H1 (cell line): ENCODE data around the gene ACYP1. TPM values are rescaled to one million over a fixed set of nuclear protein-coding genes. Genes with fewer than 3 reads are reported as not detected.

Experiments
- CTCF ChIA-PET: fragments of 300-600 bp; sonication (Branson Sonifier 250); formaldehyde crosslinking; loops from one replicate; lab custom pipeline; 2021; ENCODE audit not compliant: partially characterized antibody; lab: Charles Lee
- POLR2A ChIA-PET: fragments of 300-600 bp; sonication (Branson Sonifier 250); formaldehyde crosslinking; loops from one replicate; lab custom pipeline; 2021; ENCODE audit warnings: inconsistent platforms; ENCODE audit not compliant: partially characterized antibody; lab: Charles Lee
- DNase-seq, 2 experiments: peaks; one replicate each; pipeline versions ENCODE4 v3.0.0 to v3.0.0-alpha.2; 2010 to 2022; ENCODE audit warnings: low spot score in 2 of 2, low read depth in 1 of 2, mixed read lengths in 1 of 2
- FAIRE-seq: peaks from 2 replicates; lab custom pipeline; 2011; peaks lifted over from hg19 to GRCh38; lab: Jason Lieb, UNC
- H2AFZ ChIP-seq: 2 replicates; pipeline ENCODE4 v1.8.1; 2012; ENCODE audit warnings: low read length, inconsistent platforms
- H2AK5ac ChIP-seq: 2 replicates; pipeline ENCODE4 v1.6.1; 2013; ENCODE audit warnings: low read depth, low read length
- H2BK120ac ChIP-seq: replicated peaks from 2 replicates; pipeline ENCODE3; 2013; ENCODE audit warnings: low read depth, low read length, inconsistent platforms
- H2BK12ac ChIP-seq: 2 replicates; pipeline ENCODE4 v1.6.1; 2013; ENCODE audit warnings: low read depth, low read length
- H2BK15ac ChIP-seq: 2 replicates; pipeline ENCODE4 v1.6.1; 2013; ENCODE audit warnings: low read length
- H2BK20ac ChIP-seq: 2 replicates; pipeline ENCODE4 v1.6.1; 2013; ENCODE audit warnings: low read length
- H2BK5ac ChIP-seq: 2 replicates; pipeline ENCODE4 v1.6.1; 2013; ENCODE audit warnings: low read depth, low read length
- H3K14ac ChIP-seq: 2 replicates; pipeline ENCODE4 v1.6.1; 2013; ENCODE audit warnings: inconsistent platforms; ENCODE audit not compliant: insufficient read length
- H3K18ac ChIP-seq: 2 replicates; pipeline ENCODE4 v1.6.1; 2013; ENCODE audit warnings: low read length; ENCODE audit errors: extremely low read depth
- H3K23ac ChIP-seq: 2 replicates; pipeline ENCODE4 v1.6.1; 2013; ENCODE audit warnings: inconsistent platforms; ENCODE audit not compliant: insufficient read length
- H3K23me2 ChIP-seq: 2 replicates; pipeline ENCODE4 v1.6.1; 2013; ENCODE audit warnings: low read depth, low read length
- H3K27ac ChIP-seq: 2 replicates; pipeline ENCODE4 v1.6.1; 2011; ENCODE audit warnings: low read depth, low read length, inconsistent platforms
- H3K27me3 ChIP-seq, 4 experiments: replicated peaks in 1 of 4; 1 replicate in 1 of 4; 2 replicates in 3 of 4; pipeline versions ENCODE4 v1.6.1 to v1.8.1; 2011 to 2013; ENCODE audit warnings: low read length in 3 of 4, mild to moderate bottlenecking in 3 of 4, inconsistent platforms in 2 of 4, mixed read lengths in 2 of 4, moderate library complexity in 1 of 4; ENCODE audit not compliant: control insufficient read depth in 3 of 4, insufficient read depth in 3 of 4; ENCODE audit errors: extremely low read depth in 1 of 4
- H3K36me3 ChIP-seq, 4 experiments: 2 replicates each; pipeline versions ENCODE4 v1.6.1 to v1.8.1; 2011 to 2013; ENCODE audit warnings: mild to moderate bottlenecking in 4 of 4, low read length in 3 of 4, moderate library complexity in 2 of 4, control low read depth in 1 of 4, inconsistent platforms in 1 of 4; ENCODE audit not compliant: insufficient read depth in 4 of 4, control insufficient read depth in 2 of 4
- H3K4ac ChIP-seq: replicated peaks from 2 replicates; pipeline ENCODE3; 2013; ENCODE audit warnings: low read length, low read depth, mixed read lengths, inconsistent platforms; ENCODE audit not compliant: insufficient read length
- H3K4me1 ChIP-seq, 4 experiments: replicated peaks in 1 of 4; 1 replicate in 1 of 4; 2 replicates in 3 of 4; pipeline versions ENCODE4 v1.6.1 to v1.8.1; 2011 to 2013; ENCODE audit warnings: low read length in 3 of 4, inconsistent platforms in 2 of 4, mixed read lengths in 1 of 4; ENCODE audit not compliant: insufficient read depth in 4 of 4, control insufficient read depth in 3 of 4
- H3K4me2 ChIP-seq, 2 experiments: 2 replicates each; pipeline versions ENCODE4 v1.6.1 to v1.8.1; 2011 to 2013; ENCODE audit warnings: low read depth in 2 of 2, low read length in 2 of 2, control low read depth in 1 of 2, inconsistent platforms in 1 of 2, mild to moderate bottlenecking in 1 of 2; ENCODE audit not compliant: insufficient read depth in 1 of 2
- H3K4me3 ChIP-seq, 4 experiments: fragments of 200-600, 300-600 bp in 1 of 4; sonication (generic), shearing (Covaris generic), sonication (Bioruptor Twin) in 1 of 4; 2 replicates each; pipeline versions ENCODE4 v1.5.1 to v1.8.1; 2011 to 2016; ENCODE audit warnings: low read length in 4 of 4, low read depth in 3 of 4, control low read depth in 2 of 4, inconsistent platforms in 2 of 4, mild to moderate bottlenecking in 2 of 4, mixed read lengths in 1 of 4, moderate library complexity in 1 of 4; ENCODE audit not compliant: insufficient read depth in 2 of 4; ENCODE audit errors: extremely low read depth in 1 of 4
- H3K56ac ChIP-seq: replicated peaks from 2 replicates; pipeline ENCODE3; 2013; ENCODE audit warnings: low read depth, mild to moderate bottlenecking, mixed read lengths, low read length, inconsistent platforms; ENCODE audit not compliant: insufficient read length
- H3K79me1 ChIP-seq: 2 replicates; pipeline ENCODE4 v1.6.1; 2013; ENCODE audit warnings: low read depth, low read length, control low read depth
- H3K79me2 ChIP-seq, 2 experiments: 2 replicates each; pipeline versions ENCODE4 v1.6.1 to v1.8.1; 2012 to 2013; ENCODE audit warnings: low read length in 2 of 2, mild to moderate bottlenecking in 2 of 2, inconsistent platforms in 1 of 2; ENCODE audit not compliant: insufficient read depth in 2 of 2, control insufficient read depth in 1 of 2
- H3K9ac ChIP-seq, 4 experiments: replicated peaks in 1 of 4; 1 replicate in 1 of 4; 2 replicates in 3 of 4; pipeline versions ENCODE4 v1.6.1 to v1.8.1; 2011 to 2013; ENCODE audit warnings: low read depth in 3 of 4, low read length in 3 of 4, control low read depth in 2 of 4, mild to moderate bottlenecking in 2 of 4, moderate library complexity in 2 of 4, inconsistent platforms in 1 of 4; ENCODE audit errors: extremely low read depth in 1 of 4
- H3K9me3 ChIP-seq, 2 experiments: 2 replicates each; pipeline versions ENCODE4 v1.6.1 to v1.8.1; 2012 to 2013; ENCODE audit warnings: mild to moderate bottlenecking in 2 of 2, moderate library complexity in 2 of 2, control low read depth in 1 of 2, inconsistent platforms in 1 of 2, low read depth in 1 of 2, low read length in 1 of 2, mixed read lengths in 1 of 2; ENCODE audit not compliant: insufficient read depth in 2 of 2
- H4K20me1 ChIP-seq, 2 experiments: replicated peaks in 1 of 2; 2 replicates each; pipeline versions ENCODE3 to v1.8.1; 2011 to 2013; ENCODE audit warnings: inconsistent platforms in 2 of 2, low read length in 2 of 2, mild to moderate bottlenecking in 1 of 2; ENCODE audit not compliant: insufficient read depth in 2 of 2, control insufficient read depth in 1 of 2
- H4K5ac ChIP-seq: 2 replicates; pipeline ENCODE4 v1.6.1; 2013; ENCODE audit warnings: low read length, low read depth, mixed read lengths, inconsistent platforms; ENCODE audit not compliant: insufficient read length
- H4K8ac ChIP-seq: 2 replicates; pipeline ENCODE4 v1.8.0; 2013; ENCODE audit warnings: mild to moderate bottlenecking, moderate library complexity, low read length, inconsistent platforms; ENCODE audit not compliant: insufficient read depth; ENCODE audit errors: extremely low read depth
- H4K91ac ChIP-seq: replicated peaks from 2 replicates; pipeline ENCODE3; 2013; ENCODE audit warnings: low read length, mixed read lengths, inconsistent platforms; ENCODE audit not compliant: insufficient read length
- CBX8 ChIP-seq: fragments of 300-800, 300-1000 bp; sonication (generic); IDR thresholded peaks from 2 replicates; pipeline ENCODE4 v1.7.1; 2016; ENCODE audit warnings: low read depth, low read length, borderline replicate concordance
- CREB1 ChIP-seq: IDR thresholded peaks from 2 replicates; pipeline ENCODE4 v1.6.1; 2012; ENCODE audit warnings: inconsistent platforms
- E2F6 ChIP-seq: IDR thresholded peaks from 2 replicates; pipeline ENCODE4 v1.6.1; 2012; ENCODE audit warnings: inconsistent platforms
- GTF2F1 ChIP-seq: IDR thresholded peaks from 2 replicates; pipeline ENCODE4 v1.6.1; 2012; ENCODE audit warnings: low read depth, low read length, improper control_type of control experiment, borderline replicate concordance
- HDAC2 ChIP-seq, 2 experiments: fragments of 300-600 bp in 1 of 2; sonication (generic) in 1 of 2; IDR thresholded peaks; 2 replicates each; pipeline ENCODE4 v1.6.1; 2011 to 2012; ENCODE audit warnings: low read depth in 2 of 2, low read length in 2 of 2, mild to moderate bottlenecking in 2 of 2, moderate library complexity in 2 of 2, borderline replicate concordance in 1 of 2, inconsistent platforms in 1 of 2
- HDAC6 ChIP-seq: IDR thresholded peaks from one replicate; pipeline ENCODE4 v1.7.1; 2012; ENCODE audit warnings: low read depth, mild to moderate bottlenecking, inconsistent platforms, low read length, moderate library complexity
- KDM1A ChIP-seq: fragments of 200-600, 300-600 bp; sonication (generic); IDR thresholded peaks from 2 replicates; pipeline ENCODE4 v1.7.1; 2016; ENCODE audit warnings: mild to moderate bottlenecking, low read length, borderline replicate concordance
- KDM5A ChIP-seq: fragments of 200-600 bp; IDR thresholded peaks from 2 replicates; pipeline ENCODE4 v1.7.1; 2012; ENCODE audit warnings: mild to moderate bottlenecking, low read length, inconsistent platforms, mixed read lengths
- POLR2A ChIP-seq, 2 experiments: IDR thresholded peaks; 1 replicate in 1 of 2; 2 replicates in 1 of 2; pipeline ENCODE4 v1.6.1; 2011; ENCODE audit warnings: low read depth in 2 of 2, low read length in 2 of 2, mild to moderate bottlenecking in 2 of 2; ENCODE audit errors: control extremely low read depth in 1 of 2
- POU5F1 ChIP-seq: IDR thresholded peaks from 2 replicates; pipeline ENCODE4 v1.6.1; 2011; ENCODE audit warnings: low read depth, mild to moderate bottlenecking, low read length, moderate library complexity
- SAP30 ChIP-seq: fragments of 300-600 bp; sonication (generic); IDR thresholded peaks from 2 replicates; pipeline ENCODE4 v1.7.1; 2012; ENCODE audit warnings: low read length, moderate library complexity, mild to moderate bottlenecking, inconsistent platforms; ENCODE audit not compliant: insufficient read depth, insufficient replicate concordance
- SP1 ChIP-seq: IDR thresholded peaks from 2 replicates; pipeline ENCODE4 v1.6.1; 2011; ENCODE audit warnings: low read depth, low read length
- SP2 ChIP-seq: IDR thresholded peaks from 2 replicates; pipeline ENCODE4 v1.6.1; 2012; ENCODE audit warnings: mild to moderate bottlenecking, low read length, inconsistent platforms
- SUZ12 ChIP-seq: fragments of 200-600 bp; sonication (generic); IDR thresholded peaks from 2 replicates; pipeline ENCODE4 v1.6.1; 2012; ENCODE audit warnings: mild to moderate bottlenecking, inconsistent platforms, low read length, moderate library complexity, mixed read lengths
- whole genome bisulfite sequencing, 2 experiments: shearing (Covaris generic) in 1 of 2; methylation state at CpG; one replicate each; pipeline versions ENCODE4 v1.1.6 to v1.1.7; 2013 to 2015; ENCODE audit warnings: low lambda C conversion rate in 2 of 2, mixed read lengths in 2 of 2, inconsistent platforms in 1 of 2, low coverage in 1 of 2, missing lambda C conversion rate in 1 of 2; ENCODE audit not compliant: insufficient replicate concordance in 2 of 2, insufficient coverage in 1 of 2, insufficient read length in 1 of 2; ENCODE audit errors: extremely low coverage in 1 of 2, missing lambda C conversion rate in 1 of 2; 5-methylcytosine and 5-hydroxymethylcytosine counted together
- polyA plus RNA-seq, 7 experiments: library from polyadenylated mRNA; depleted of rRNA in 3 of 7; stranded (reverse) in 5 of 7; unstranded in 2 of 7; fragments of >200 nt in 5 of 7; fragments of 200-250 nt in 2 of 7; gene quantifications; 1 replicate in 5 of 7; 2 replicates in 1 of 7; 4 replicates in 1 of 7; pipeline versions ENCODE4 v1.2.1 to v1.2.3, GENCODE V29; 2011 to 2013; ENCODE audit warnings: missing spikeins in 2 of 7, mixed read lengths in 2 of 7
- total RNA-seq: library from RNA; stranded (reverse); fragmentation: NEBNext Ultra II Directional; extraction: Animal tissue kit (Norgen Biotek cat#: 25700); gene quantifications from 2 replicates; pipeline ENCODE4 v1.2.1, GENCODE V29; 2021

ACYP1 gene
- total and polyA plus RNA-seq, 2 of the 8 experiments (the other 6 are each of a cell fraction or from before 2014, with no cell fraction given): 22.3 to 24.8 TPM

- H4K8ac ChIP-seq: no peak overlapping the region
- no peak for DNase-seq
- H3K4me3 ChIP-seq: no peak overlapping the region
- H4K20me1 ChIP-seq: no peaks in the 10 kb centered on the region
- no peak overlapping the region for H3K14ac ChIP-seq
- no peak overlapping the region for H3K27ac ChIP-seq
- H2BK5ac ChIP-seq: no peak overlapping the region
- H4K5ac ChIP-seq: no peak overlapping the region
- H3K56ac ChIP-seq: no peak overlapping the region
- H3K9me3 ChIP-seq: no peaks in the 10 kb centered on the region
- H3K4me1 ChIP-seq: peaks cover 0 to 4% (median 0%) of the 10 kb centered on the region in 4 experiments; a peak in 3 of 7 replicates
- H2BK15ac ChIP-seq: no peak overlapping the region
- no peaks in the 10 kb centered on the region; the same call in 1 of the 2 replicates for H3K23me2 ChIP-seq
- no peaks in the 10 kb centered on the region for H3K36me3 ChIP-seq
- H3K4me2 ChIP-seq: no peak overlapping the region
- H3K79me2 ChIP-seq: no peaks in the 10 kb centered on the region
- 58% methylated on average over 1 of the region's 1 CpG; no CpG with 5 or more reads in 1 of the 2 experiments for WGBS, 2 experiments
- H2AFZ ChIP-seq: no peak overlapping the region
- no peak overlapping the region for H2BK20ac ChIP-seq
- no peak overlapping the region for H4K91ac ChIP-seq
- ChIA-PET POLR2A (interaction anchor here (1.1 kb wide), 1 partner anchor 10 kb away, joined by 3 read pairs; no protein-coding TSS in a partner anchor), CTCF (no interaction called here)
- no peaks in the 10 kb centered on the region for H3K79me1 ChIP-seq
- no peak overlapping the region for H3K9ac ChIP-seq
- H3K27me3 ChIP-seq: no peaks in the 10 kb centered on the region
- no peak overlapping the region for H3K23ac ChIP-seq
- H3K4ac ChIP-seq: no peak overlapping the region
- no peak overlapping the region for H3K18ac ChIP-seq
- H2BK120ac ChIP-seq: no peak overlapping the region
- FAIRE-seq: no peak
- no peak overlapping the region for H2AK5ac ChIP-seq
- no peak overlapping the region for H2BK12ac ChIP-seq
- TF ChIP-seq CREB1: no peak
- no peak for TF ChIP-seq HDAC2 (IDR thresholded peaks at IDR 0.05; ENCODE audit: borderline replicate concordance in 1 of 2, low read depth in 2 of 2, low read length in 2 of 2)
- no peak for TF ChIP-seq SP2
- no peak for TF ChIP-seq POLR2A (IDR thresholded peaks at IDR 0.05; ENCODE audit: control extremely low read depth in 1 of 2, low read depth in 2 of 2, low read length in 2 of 2)
- no peak for TF ChIP-seq GTF2F1
- TF ChIP-seq SAP30: no peak
- no peak for TF ChIP-seq KDM1A
- no peak for TF ChIP-seq POU5F1
- no peak for TF ChIP-seq CBX8
- TF ChIP-seq SP1: no peak
- TF ChIP-seq KDM5A: no peak
- TF ChIP-seq E2F6: no peak
- TF ChIP-seq HDAC6: no peak
- TF ChIP-seq SUZ12: no peak
Measured at GRCh38 chr14:75054421-75054820, 9.4 kb downstream of the ACYP1 start.
